ENCODE measurements around the gene EIF4ENIF1. TPM values are rescaled to one million over a fixed set of nuclear protein-coding genes. Genes with fewer than 3 reads are reported as not detected.

Gene EIF4ENIF1, protein sequence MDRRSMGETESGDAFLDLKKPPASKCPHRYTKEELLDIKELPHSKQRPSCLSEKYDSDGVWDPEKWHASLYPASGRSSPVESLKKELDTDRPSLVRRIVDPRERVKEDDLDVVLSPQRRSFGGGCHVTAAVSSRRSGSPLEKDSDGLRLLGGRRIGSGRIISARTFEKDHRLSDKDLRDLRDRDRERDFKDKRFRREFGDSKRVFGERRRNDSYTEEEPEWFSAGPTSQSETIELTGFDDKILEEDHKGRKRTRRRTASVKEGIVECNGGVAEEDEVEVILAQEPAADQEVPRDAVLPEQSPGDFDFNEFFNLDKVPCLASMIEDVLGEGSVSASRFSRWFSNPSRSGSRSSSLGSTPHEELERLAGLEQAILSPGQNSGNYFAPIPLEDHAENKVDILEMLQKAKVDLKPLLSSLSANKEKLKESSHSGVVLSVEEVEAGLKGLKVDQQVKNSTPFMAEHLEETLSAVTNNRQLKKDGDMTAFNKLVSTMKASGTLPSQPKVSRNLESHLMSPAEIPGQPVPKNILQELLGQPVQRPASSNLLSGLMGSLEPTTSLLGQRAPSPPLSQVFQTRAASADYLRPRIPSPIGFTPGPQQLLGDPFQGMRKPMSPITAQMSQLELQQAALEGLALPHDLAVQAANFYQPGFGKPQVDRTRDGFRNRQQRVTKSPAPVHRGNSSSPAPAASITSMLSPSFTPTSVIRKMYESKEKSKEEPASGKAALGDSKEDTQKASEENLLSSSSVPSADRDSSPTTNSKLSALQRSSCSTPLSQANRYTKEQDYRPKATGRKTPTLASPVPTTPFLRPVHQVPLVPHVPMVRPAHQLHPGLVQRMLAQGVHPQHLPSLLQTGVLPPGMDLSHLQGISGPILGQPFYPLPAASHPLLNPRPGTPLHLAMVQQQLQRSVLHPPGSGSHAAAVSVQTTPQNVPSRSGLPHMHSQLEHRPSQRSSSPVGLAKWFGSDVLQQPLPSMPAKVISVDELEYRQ
- 11.6 to 15.9 TPM (median 14.5 TPM) in 5 replicates for total RNA-seq (2022; extraction: Qiagen RNA extraction; ENCODE audit: low read depth)

DNA sequence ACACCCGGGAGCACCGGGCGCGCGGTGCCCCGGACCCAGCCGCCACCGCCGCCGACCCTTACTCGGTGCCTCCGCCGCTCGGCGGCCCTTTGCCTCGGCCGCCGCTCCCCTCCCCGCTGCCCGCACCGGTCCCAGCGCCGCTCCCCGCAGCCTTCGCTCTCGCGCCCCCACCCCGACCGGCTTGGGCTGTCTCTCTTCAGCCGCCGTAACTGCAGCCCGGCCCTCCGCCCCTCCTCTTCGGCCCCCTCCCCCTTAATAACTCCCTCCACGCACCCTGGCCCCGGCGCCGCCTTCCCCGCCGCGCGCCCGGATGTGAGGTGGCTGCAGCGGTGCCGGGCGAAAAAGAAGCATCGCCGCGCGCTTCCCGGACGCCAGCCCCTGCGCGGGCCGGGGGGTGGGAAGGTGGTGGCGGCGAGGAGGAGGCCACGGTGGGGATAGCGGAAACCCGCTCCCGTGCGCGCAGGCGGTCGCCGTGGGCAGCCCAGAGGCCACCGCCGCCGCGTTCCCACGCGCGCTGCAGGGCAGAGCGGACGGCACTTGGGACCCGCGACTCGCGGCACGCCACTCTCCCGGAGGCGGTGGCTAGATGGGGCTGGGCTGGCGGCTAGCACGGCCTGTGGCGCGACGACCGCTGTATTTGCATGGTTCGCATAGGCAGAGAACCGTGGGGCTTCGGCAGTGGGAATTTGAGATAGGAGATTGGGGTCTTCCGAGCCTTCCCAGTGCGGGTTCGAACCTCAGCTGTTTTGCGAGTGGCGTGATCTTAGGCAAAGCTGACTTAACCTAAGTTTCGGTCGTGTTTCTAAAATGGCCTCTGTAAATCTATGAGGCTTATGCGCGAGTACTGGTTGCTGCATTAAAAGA, at the start of gene EIF4ENIF1:
Gene EIF4ENIF1, minus strand, starts transcription at position 211 of the 864 bp plus-strand sequence. CDS start 1,124 bp downstream, outside the sequence.

DNA sequence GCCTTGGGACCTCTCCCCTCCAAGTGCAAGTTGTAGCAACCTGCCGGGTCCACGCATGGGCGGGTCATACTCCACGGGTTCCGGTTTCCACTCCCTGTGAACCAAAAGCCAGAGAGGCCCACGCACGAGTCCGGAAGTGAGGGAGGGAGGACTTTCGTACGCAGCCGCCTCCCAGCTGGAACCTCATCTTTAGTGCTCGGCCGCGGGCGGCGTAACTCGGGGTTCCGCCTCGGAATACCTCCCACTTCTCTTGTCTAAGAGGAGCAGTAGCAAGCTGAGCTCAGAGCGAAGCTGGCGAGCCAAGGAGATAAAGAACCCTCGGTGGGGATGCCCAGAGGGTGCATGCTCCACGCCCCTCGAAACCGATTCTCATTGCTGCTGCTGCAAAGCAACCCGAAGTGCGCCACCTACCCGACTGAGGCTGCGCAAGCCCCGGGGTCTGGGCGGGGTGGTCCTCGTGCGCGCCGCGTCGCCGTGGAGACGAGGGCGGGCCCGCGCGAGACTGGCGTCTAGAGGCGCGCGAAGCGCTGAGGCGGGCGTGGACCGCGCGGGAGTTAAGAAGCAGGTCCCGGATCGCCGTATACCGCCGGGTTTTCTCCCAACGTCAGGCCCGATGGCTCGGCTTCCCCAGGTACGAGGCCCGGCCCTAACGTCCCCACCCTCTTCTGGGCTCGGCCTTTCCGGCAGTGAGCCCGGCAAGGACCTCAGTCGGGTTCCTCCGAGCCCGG, 6.5 kb upstream of the EIF4ENIF1 start, which contains the start of gene SFI1:
Gene SFI1, plus strand, starts transcription at position 530 of the 728 bp plus-strand sequence. CDS start 11,749 bp downstream, outside the sequence.

DNA sequence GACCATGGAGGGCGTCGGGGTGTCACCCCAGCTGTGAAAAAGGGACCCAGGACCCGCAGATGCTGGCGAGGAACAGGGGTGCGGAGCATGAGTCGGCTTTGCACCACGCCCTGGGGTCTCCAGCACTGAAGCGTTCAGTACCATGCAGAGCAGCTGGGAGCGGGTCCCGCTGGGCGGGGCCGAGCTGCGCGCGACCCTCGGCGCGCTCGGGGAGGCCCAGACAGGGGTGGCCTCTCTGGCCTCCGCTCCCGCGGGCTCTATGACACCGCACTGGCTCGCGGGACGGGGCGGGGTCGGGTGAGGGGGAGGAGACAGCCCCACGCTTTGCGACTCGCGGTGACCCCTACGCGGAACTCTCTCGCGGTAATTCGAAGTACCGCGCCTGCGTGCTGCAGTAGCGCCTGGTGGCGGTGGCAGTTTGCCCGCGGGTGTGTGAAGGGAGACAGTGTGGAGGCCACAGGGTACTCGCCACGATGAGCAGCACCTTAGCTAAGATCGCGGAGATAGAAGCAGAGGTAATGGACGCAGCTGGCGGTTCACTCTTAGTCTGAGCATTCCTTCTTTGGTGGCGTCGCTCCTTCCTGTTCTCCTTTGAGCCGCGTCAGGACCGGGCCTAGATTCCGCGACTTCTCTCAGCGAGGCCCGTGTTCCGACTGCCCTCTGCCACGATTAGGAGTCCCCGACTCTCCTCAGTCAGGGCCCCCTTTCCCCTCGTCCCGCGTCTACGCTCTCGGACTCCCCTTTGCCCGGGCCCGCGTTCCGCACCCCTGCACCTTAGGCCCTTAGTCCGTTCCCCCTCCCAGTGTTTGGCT, 90.2 kb downstream of the EIF4ENIF1 start, which contains the start of gene DRG1:
Gene DRG1, plus strand, starts transcription at position 394 of the 812 bp plus-strand sequence. Its CDS starts 80 bp downstream, at position 474.

Other genes with a start within 250 kb of the EIF4ENIF1 start
- 1.0 to 1.8 TPM (median 1.3 TPM) in 5 replicates for gene PIK3IP1, start 197.4 kb downstream of the EIF4ENIF1 start, total RNA-seq (2022; extraction: Qiagen RNA extraction; ENCODE audit: low read depth)
- 17.0 to 22.1 TPM (median 20.8 TPM) in 5 replicates for gene PATZ1, start 143.5 kb downstream of the EIF4ENIF1 start, total RNA-seq (2022; extraction: Qiagen RNA extraction; ENCODE audit: low read depth)
- 58.2 to 88.1 TPM (median 67.5 TPM) in 5 replicates for gene DRG1, start 90.2 kb downstream of the EIF4ENIF1 start, total RNA-seq (2022; extraction: Qiagen RNA extraction; ENCODE audit: low read depth)
- gene SFI1, start 6.7 kb upstream of the EIF4ENIF1 start, total RNA-seq (2022; extraction: Qiagen RNA extraction; ENCODE audit: low read depth): 7.6 to 13.0 TPM (median 8.7 TPM) in 5 replicates
- gene PISD, start 172.4 kb upstream of the EIF4ENIF1 start, total RNA-seq (2022; extraction: Qiagen RNA extraction; ENCODE audit: low read depth): 21.6 to 31.1 TPM (median 29.0 TPM) in 5 replicates

Data from A549 treated with RU486 at 1 μM for 4 hours (cell line).